Tongue (tissue), 2 donors: ENCODE results near the gene SFXN3. TPM values are rescaled to one million over a fixed set of nuclear protein-coding genes. Genes with fewer than 3 reads are reported as not detected.
A peak's percentile ranks its signal among the peaks of the same experiment; 100 is the strongest.

Experiments
- DNase-seq: peaks from one replicate; pipeline ENCODE4 v3.0.0-alpha.2; 2015
- total RNA-seq: library from RNA; depleted of rRNA; stranded (reverse); fragments of >200 nt; gene quantifications from one replicate; pipeline ENCODE4 v1.2.3, GENCODE V29; 2014

SFXN3 gene
- total RNA-seq, 1 donor from 2014 or later = 51.1 TPM

GRCh38 chr10:101000127-101000914 is 30.7 kb upstream of the SFXN3 start:
- peak; percentile 63 for DNase-seq

GRCh38 chr10:101000915-101001658 is 29.9 kb upstream of the SFXN3 start:
- DNase-seq = peak; percentile 90

GRCh38 chr10:101001659-101002035 is 29.4 kb upstream of the SFXN3 start:
- no peak for DNase-seq

- no peak for DNase-seq
Observed at GRCh38 chr10:101002456-101002855, 28.6 kb upstream of the SFXN3 start.

- no peak for DNase-seq
Observed at GRCh38 chr10:101003639-101004206, 27.3 kb upstream of the SFXN3 start.

- DNase-seq = peak; percentile 82
Observed at GRCh38 chr10:101005361-101005760, 25.7 kb upstream of the SFXN3 start.

- DNase-seq = no peak
Observed at GRCh38 chr10:101005869-101006567, 25.0 kb upstream of the SFXN3 start.

GRCh38 chr10:101006593-101007098 is 24.4 kb upstream of the SFXN3 start:
- DNase-seq = peak; percentile 61

GRCh38 chr10:101007099-101007711 is 23.8 kb upstream of the SFXN3 start:
- DNase-seq = peak; percentile 85

- no peak for DNase-seq
Observed at GRCh38 chr10:101007915-101008822, 22.9 kb upstream of the SFXN3 start.

- no peak for DNase-seq
Observed at GRCh38 chr10:101008823-101009423, 22.1 kb upstream of the SFXN3 start.

GRCh38 chr10:101010329-101010728 is 20.7 kb upstream of the SFXN3 start:
- DNase-seq = no peak

- no peak for DNase-seq
Observed at GRCh38 chr10:101011517-101012423, 19.3 kb upstream of the SFXN3 start.

- DNase-seq = peak; percentile 95
Observed at GRCh38 chr10:101012525-101013364, 18.3 kb upstream of the SFXN3 start.

GRCh38 chr10:101013365-101013825 is 17.6 kb upstream of the SFXN3 start:
- no peak for DNase-seq

- DNase-seq = peak; percentile 86
Observed at GRCh38 chr10:101014230-101014884, 16.7 kb upstream of the SFXN3 start.

- no peak for DNase-seq
Observed at GRCh38 chr10:101014966-101015581, 16.0 kb upstream of the SFXN3 start.
